ENCODE results near the gene ZNF576. TPM values are rescaled to one million over a fixed set of nuclear protein-coding genes. Genes with fewer than 3 reads are reported as not detected.

Gene ZNF576
- total RNA-seq, 4 donors from 2014 or later, result 4.2 to 16.8 (median 10.0) TPM

DNA sequence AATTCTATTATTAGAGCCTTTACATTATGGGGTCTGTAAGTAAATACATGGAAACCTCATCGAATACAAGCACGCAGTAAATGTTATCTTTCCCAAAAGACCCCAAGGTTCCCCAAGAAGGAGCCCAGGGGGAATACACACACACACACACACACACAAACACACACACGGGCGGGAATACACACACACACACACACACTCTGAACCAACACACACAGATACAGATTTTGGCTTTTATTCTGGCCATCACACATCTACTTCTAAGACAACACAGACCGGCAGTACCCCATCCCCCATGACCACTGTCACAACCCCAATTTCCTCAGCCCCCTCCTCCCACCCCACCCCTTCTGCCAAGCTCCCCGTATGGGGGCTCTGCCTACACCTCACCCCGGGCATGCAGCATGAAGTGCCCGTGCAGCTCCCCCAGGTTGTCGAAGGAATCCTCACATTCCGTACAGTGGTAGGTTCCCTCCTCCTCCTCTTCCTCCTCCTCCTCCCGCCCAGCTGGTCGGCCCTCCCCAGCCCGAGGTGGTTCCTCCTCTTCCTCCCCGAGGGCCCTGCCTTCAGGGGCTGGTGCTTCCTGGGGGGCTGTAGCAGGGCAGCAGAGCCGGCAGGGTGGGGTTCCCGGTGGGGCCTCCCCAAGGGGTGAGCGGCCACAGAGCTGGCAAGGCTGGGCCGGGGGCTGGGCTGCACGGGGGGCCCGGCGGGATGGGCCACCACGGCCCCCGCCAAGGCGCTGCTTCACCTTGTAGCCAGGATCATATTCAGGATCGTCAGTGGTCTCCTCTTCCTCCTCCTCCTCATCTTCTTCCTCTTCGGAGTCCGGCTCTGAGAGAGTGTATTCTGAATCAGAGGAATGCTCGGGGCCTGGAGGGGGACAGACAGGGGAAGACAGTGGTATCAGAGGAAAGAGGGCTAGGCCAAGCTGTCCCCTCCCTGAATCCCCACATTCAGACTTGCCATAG, 11.1 kb downstream of the ZNF576 start:
- intact Hi-C loops (cut with DNase I), result loop anchor here (10.0 kb wide), 1 partner anchor 47 kb away; no protein-coding TSS in a partner anchor
- H3K4me3 ChIP-seq, result no peak overlapping the region
- no peaks in the 10 kb centered on the region for H3K9me3 ChIP-seq
- TF ChIP-seq POLR2A (IDR thresholded peaks at IDR 0.05), result no peak
- TF ChIP-seq, protein P1, sequence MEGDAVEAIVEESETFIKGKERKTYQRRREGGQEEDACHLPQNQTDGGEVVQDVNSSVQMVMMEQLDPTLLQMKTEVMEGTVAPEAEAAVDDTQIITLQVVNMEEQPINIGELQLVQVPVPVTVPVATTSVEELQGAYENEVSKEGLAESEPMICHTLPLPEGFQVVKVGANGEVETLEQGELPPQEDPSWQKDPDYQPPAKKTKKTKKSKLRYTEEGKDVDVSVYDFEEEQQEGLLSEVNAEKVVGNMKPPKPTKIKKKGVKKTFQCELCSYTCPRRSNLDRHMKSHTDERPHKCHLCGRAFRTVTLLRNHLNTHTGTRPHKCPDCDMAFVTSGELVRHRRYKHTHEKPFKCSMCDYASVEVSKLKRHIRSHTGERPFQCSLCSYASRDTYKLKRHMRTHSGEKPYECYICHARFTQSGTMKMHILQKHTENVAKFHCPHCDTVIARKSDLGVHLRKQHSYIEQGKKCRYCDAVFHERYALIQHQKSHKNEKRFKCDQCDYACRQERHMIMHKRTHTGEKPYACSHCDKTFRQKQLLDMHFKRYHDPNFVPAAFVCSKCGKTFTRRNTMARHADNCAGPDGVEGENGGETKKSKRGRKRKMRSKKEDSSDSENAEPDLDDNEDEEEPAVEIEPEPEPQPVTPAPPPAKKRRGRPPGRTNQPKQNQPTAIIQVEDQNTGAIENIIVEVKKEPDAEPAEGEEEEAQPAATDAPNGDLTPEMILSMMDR (IDR thresholded peaks at IDR 0.05), result no peak
- no peaks in the 10 kb centered on the region for H3K27me3 ChIP-seq
- peaks cover 4 to 54% (median 6%) of the 10 kb centered on the region in 3 donors for H3K36me3 ChIP-seq
- no peak for DNase-seq
- H3K27ac ChIP-seq, result peak overlapping the region; percentile 12 to 70 (median 54)
- H3K4me1 ChIP-seq, result peaks cover 0 to 23% (median 9%) of the 10 kb centered on the region in 3 donors
- WGBS, 2 donors, result 74 to 77% methylated on average over 8 to 11 of the region's 28 CpGs

DNA sequence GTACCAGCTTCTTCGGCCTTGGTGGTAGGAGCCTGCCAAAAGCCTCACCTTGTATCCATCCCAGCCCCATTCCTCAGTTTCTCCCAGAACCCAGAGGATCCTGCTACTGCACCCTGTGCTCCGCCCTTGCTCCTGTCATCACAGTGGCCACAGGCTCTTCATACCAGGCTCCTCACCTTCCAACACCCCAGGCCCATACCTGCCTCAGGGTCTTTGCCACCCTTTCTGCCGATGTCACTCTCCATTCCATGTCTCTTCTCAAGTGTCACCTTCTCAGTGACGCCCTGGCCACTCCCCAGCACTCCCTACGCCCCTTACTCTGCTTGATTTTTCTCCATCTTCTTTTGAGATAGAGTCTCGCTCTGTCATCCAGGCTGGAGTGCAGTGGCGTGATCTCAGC, 13.5 kb downstream of the ZNF576 start:
- Histone ChIP-seq H3K36me3 (peaks cover 4 to 67% (median 6%) of the 10 kb centered on the region in 3 donors), H3K4me3 (no peak overlapping the region), H3K27me3 (no peaks in the 10 kb centered on the region), H3K9me3 (no peaks in the 10 kb centered on the region), H3K27ac (no peak overlapping the region), H3K4me1 (peaks cover 0 to 23% (median 9%) of the 10 kb centered on the region in 3 donors)
- no peak for TF ChIP-seq POLR2A (IDR thresholded peaks at IDR 0.05)
- TF ChIP-seq, protein P1 (IDR thresholded peaks at IDR 0.05), result no peak
- DNase-seq, result no peak
- 81 to 89% methylated on average over 7 of the region's 7 CpGs for WGBS, 2 donors
- intact Hi-C loops (cut with DNase I), result loop anchor here (10.0 kb wide), 1 partner anchor 45 kb away; no protein-coding TSS in a partner anchor

DNA sequence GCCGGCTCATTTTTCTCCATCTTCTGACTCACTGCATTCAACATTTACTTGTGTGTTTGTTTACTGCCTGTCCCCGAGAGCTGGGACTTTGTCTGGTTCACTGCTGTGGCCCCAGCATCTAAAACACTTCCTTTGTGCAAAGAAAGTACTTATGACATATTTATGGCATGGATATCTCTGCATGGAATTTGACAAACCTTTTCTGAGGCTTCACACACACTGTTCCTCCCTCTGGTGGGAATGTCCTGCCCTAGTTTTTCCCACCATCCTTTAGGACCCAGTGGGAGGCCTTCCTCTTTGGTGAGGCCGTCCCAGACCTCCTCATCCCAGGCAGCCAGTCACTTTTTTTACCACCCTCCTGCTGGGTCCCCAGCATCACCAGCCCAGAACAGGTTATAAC, 14.1 kb downstream of the ZNF576 start:
- DNase-seq, result no peak
- intact Hi-C loops (cut with DNase I), result no loop called here
- peaks cover 4 to 67% (median 6%) of the 10 kb centered on the region in 3 donors for H3K36me3 ChIP-seq
- H3K4me3 ChIP-seq, result no peak overlapping the region
- H3K27ac ChIP-seq, result no peak overlapping the region
- WGBS, 2 donors, result 53 to 67% methylated on average over 2 to 3 of the region's 3 CpGs
- H3K27me3 ChIP-seq, result no peaks in the 10 kb centered on the region
- no peaks in the 10 kb centered on the region for H3K9me3 ChIP-seq
- TF ChIP-seq, protein P1 (IDR thresholded peaks at IDR 0.05), result no peak
- TF ChIP-seq POLR2A (IDR thresholded peaks at IDR 0.05), result no peak
- peaks cover 0 to 23% (median 9%) of the 10 kb centered on the region in 3 donors for H3K4me1 ChIP-seq

DNA sequence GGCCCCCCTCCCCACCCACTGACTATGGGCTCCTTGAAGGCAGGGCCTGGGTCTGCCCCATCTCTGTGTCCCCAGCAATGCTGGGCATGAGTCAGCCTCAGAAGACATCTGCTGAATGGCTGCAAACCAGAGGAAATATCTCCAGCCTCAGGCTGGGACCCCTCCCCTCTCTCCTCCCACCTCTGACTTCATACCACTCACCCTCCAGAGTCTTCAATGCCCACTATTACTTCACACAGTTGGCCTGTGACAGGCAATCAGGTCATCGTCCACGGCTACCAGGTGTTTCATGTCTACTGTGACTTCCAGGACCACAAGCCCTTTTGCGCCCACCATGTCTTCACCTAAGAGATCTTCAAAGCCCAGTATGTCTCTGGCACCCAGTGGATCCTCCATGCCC, 15.4 kb downstream of the ZNF576 start, which contains the start of gene SRRM5:
TSS of gene SRRM5 (plus strand) at position 301 of the 400 bp plus-strand sequence. CDS start at position 335, 34 bp downstream.
- H3K27ac ChIP-seq, result no peak within 1 kb of the TSS
- no peak within 1 kb of the TSS for H3K4me3 ChIP-seq
- H3K9me3 ChIP-seq, result no peaks in the 10 kb centered on the region
- peaks cover 4 to 61% (median 6%) of the 10 kb centered on the region in 3 donors for H3K36me3 ChIP-seq
- H3K4me1 ChIP-seq, result peaks cover 3 to 15% (median 3%) of the 10 kb centered on the region in 3 donors
- 75 to 98% methylated on average over 3 of the region's 3 CpGs for WGBS, 2 donors
- TF ChIP-seq POLR2A (IDR thresholded peaks at IDR 0.05), result no peak
- TF ChIP-seq, protein P1 (IDR thresholded peaks at IDR 0.05), result no peak
- intact Hi-C loops (cut with DNase I), result no loop called here
- DNase-seq, result no peak
- no peaks in the 10 kb centered on the region for H3K27me3 ChIP-seq

DNA sequence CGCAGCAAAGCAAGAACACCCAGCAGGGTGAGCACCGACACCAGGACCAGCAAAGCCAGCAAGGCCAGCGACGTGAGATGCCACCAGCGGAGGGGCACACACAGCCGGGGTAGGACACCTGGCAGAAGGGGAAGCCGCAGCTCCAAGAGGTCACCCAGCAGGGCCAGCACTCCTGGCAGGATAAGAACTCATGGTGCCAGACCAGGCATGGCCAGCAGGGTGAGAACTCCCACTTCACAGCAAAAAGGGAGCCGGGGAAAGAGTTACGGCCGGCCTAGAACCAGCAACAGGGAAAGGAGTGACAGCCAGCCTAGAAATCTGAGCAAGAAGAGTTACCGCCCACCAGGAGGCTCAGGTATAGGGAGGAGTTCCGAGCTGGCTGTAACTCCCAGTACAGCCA, 16.0 kb downstream of the ZNF576 start:
- Histone ChIP-seq H3K4me1 (peaks cover 0 to 9% (median 3%) of the 10 kb centered on the region in 3 donors), H3K27me3 (no peaks in the 10 kb centered on the region), H3K27ac (no peak overlapping the region), H3K4me3 (no peak overlapping the region), H3K9me3 (no peaks in the 10 kb centered on the region), H3K36me3 (peaks cover 4 to 56% (median 6%) of the 10 kb centered on the region in 3 donors)
- TF ChIP-seq POLR2A (IDR thresholded peaks at IDR 0.05), result no peak
- TF ChIP-seq, protein P1 (IDR thresholded peaks at IDR 0.05), result no peak
- intact Hi-C loops (cut with DNase I), result no loop called here
- no peak for DNase-seq
- 91 to 100% methylated on average over 4 to 6 of the region's 12 CpGs for WGBS, 2 donors

Data from esophagus squamous epithelium (tissue), 5 donors.